Activated naive CD4-positive, alpha-beta T cell treated with anti-CD3 and anti-CD28 coated beads, Interleukin-2, amount 10 ng/mL, durations not matched to agents 7 days and 5 days (primary cell): Measurements from ENCODE around the gene KIF13A.

Source experiments
- CTCF ChIA-PET: fragments of 350-600 bp; sonication (Branson Sonifier 250); formaldehyde crosslinking; loops from one replicate; lab custom pipeline; 2021; ENCODE audit warnings: antibody characterized with exemption; lab: Charles Lee
- DNase-seq: peaks from one replicate; pipeline ENCODE4 v3.0.0-alpha.2; 2020
- H3K27ac Mint-ChIP-seq: one replicate; pipeline ENCODE4 v1.8.0; 2021; ENCODE audit warnings: mild to moderate bottlenecking, moderate library complexity, mixed read lengths
- H3K27me3 Mint-ChIP-seq: one replicate; pipeline ENCODE4 v1.8.0; 2021; ENCODE audit warnings: mild to moderate bottlenecking, mixed read lengths
- H3K36me3 Mint-ChIP-seq: one replicate; pipeline ENCODE4 v1.8.0; 2021; ENCODE audit warnings: mixed read lengths
- H3K4me1 Mint-ChIP-seq: one replicate; pipeline ENCODE4 v1.8.0; 2021; ENCODE audit warnings: mixed read lengths
- H3K4me3 Mint-ChIP-seq: one replicate; pipeline ENCODE4 v1.8.0; 2021; ENCODE audit warnings: mild to moderate bottlenecking, moderate library complexity, mixed read lengths
- H3K9me3 Mint-ChIP-seq: one replicate; pipeline ENCODE4 v1.8.0; 2021; ENCODE audit warnings: mixed read lengths

Gene KIF13A

GRCh38 chr6:17878734-17879133 is 108.7 kb downstream of the KIF13A start:
- Mint-ChIP-seq H3K36me3 (no peaks in the 10 kb centered on the region), H3K4me1 (no peaks in the 10 kb centered on the region), H3K27ac (no peak overlapping the region), H3K27me3 (peaks cover 10% of the 10 kb centered on the region), H3K4me3 (no peak overlapping the region), H3K9me3 (no peaks in the 10 kb centered on the region)
- no peak for DNase-seq
- CTCF ChIA-PET, result no interaction called here

- Mint-ChIP-seq H3K4me3 (no peak overlapping the region), H3K27me3 (peaks cover 6% of the 10 kb centered on the region), H3K9me3 (no peaks in the 10 kb centered on the region), H3K27ac (no peak overlapping the region), H3K4me1 (no peaks in the 10 kb centered on the region), H3K36me3 (no peaks in the 10 kb centered on the region)
- no peak for DNase-seq
- CTCF ChIA-PET, result no interaction called here
These were observed 109.5 kb downstream of the KIF13A start for GRCh38 chr6:17877895-17878440.

GRCh38 chr6:17877196-17877894 is 110.1 kb downstream of the KIF13A start:
- CTCF ChIA-PET, result no interaction called here
- Mint-ChIP-seq H3K4me3 (no peak overlapping the region), H3K9me3 (no peaks in the 10 kb centered on the region), H3K36me3 (no peaks in the 10 kb centered on the region), H3K27me3 (peaks cover 6% of the 10 kb centered on the region), H3K4me1 (no peaks in the 10 kb centered on the region), H3K27ac (no peak overlapping the region)
- no peak for DNase-seq

GRCh38 chr6:17874753-17875152 is 112.7 kb downstream of the KIF13A start:
- no peak for DNase-seq
- Mint-ChIP-seq H3K27me3 (peaks cover 5% of the 10 kb centered on the region), H3K4me3 (no peak overlapping the region), H3K36me3 (no peaks in the 10 kb centered on the region), H3K27ac (no peak overlapping the region), H3K9me3 (no peaks in the 10 kb centered on the region), H3K4me1 (no peaks in the 10 kb centered on the region)
- CTCF ChIA-PET, result no interaction called here

GRCh38 chr6:17872908-17873307 is 114.5 kb downstream of the KIF13A start:
- Mint-ChIP-seq H3K27me3 (peaks cover 11% of the 10 kb centered on the region), H3K9me3 (no peaks in the 10 kb centered on the region), H3K27ac (no peak overlapping the region), H3K36me3 (no peaks in the 10 kb centered on the region), H3K4me3 (no peak overlapping the region), H3K4me1 (no peaks in the 10 kb centered on the region)
- DNase-seq, result no peak
- CTCF ChIA-PET, result no interaction called here

GRCh38 chr6:17871836-17872235 is 115.6 kb downstream of the KIF13A start:
- no peaks in the 10 kb centered on the region for H3K9me3 Mint-ChIP-seq
- peaks cover 11% of the 10 kb centered on the region for H3K27me3 Mint-ChIP-seq
- no peak for DNase-seq
- CTCF ChIA-PET, result no interaction called here
- no peak overlapping the region for H3K27ac Mint-ChIP-seq
- no peaks in the 10 kb centered on the region for H3K36me3 Mint-ChIP-seq
- no peak overlapping the region for H3K4me3 Mint-ChIP-seq
- no peaks in the 10 kb centered on the region for H3K4me1 Mint-ChIP-seq

GRCh38 chr6:17871189-17871519 is 116.3 kb downstream of the KIF13A start:
- no peak for DNase-seq
- H3K4me3 Mint-ChIP-seq, result no peak overlapping the region
- no peak overlapping the region for H3K27ac Mint-ChIP-seq
- H3K9me3 Mint-ChIP-seq, result no peaks in the 10 kb centered on the region
- peaks cover 11% of the 10 kb centered on the region for H3K27me3 Mint-ChIP-seq
- CTCF ChIA-PET, result no interaction called here
- H3K4me1 Mint-ChIP-seq, result no peaks in the 10 kb centered on the region
- H3K36me3 Mint-ChIP-seq, result no peaks in the 10 kb centered on the region

- H3K9me3 Mint-ChIP-seq, result no peaks in the 10 kb centered on the region
- no peak for DNase-seq
- no peaks in the 10 kb centered on the region for H3K36me3 Mint-ChIP-seq
- H3K4me1 Mint-ChIP-seq, result no peaks in the 10 kb centered on the region
- H3K27ac Mint-ChIP-seq, result no peak overlapping the region
- CTCF ChIA-PET, result no interaction called here
- H3K4me3 Mint-ChIP-seq, result no peak overlapping the region
- H3K27me3 Mint-ChIP-seq, result peaks cover 13% of the 10 kb centered on the region
These were observed 116.9 kb downstream of the KIF13A start for GRCh38 chr6:17870300-17871188.

GRCh38 chr6:17869753-17870050 is 117.7 kb downstream of the KIF13A start:
- CTCF ChIA-PET, result no interaction called here

GRCh38 chr6:17869010-17869752 is 118.3 kb downstream of the KIF13A start:
- no peak for DNase-seq
- Mint-ChIP-seq H3K9me3 (no peaks in the 10 kb centered on the region), H3K27me3 (peaks cover 18% of the 10 kb centered on the region), H3K4me1 (no peaks in the 10 kb centered on the region), H3K4me3 (no peak overlapping the region), H3K27ac (no peak overlapping the region), H3K36me3 (no peaks in the 10 kb centered on the region)
- CTCF ChIA-PET, result no interaction called here

More at GRCh38 chr6:17869753-17870050, 117.7 kb downstream of the KIF13A start:
- H3K4me1 Mint-ChIP-seq, result no peaks in the 10 kb centered on the region
- no peaks in the 10 kb centered on the region for H3K9me3 Mint-ChIP-seq
- H3K4me3 Mint-ChIP-seq, result no peak overlapping the region
- H3K27ac Mint-ChIP-seq, result no peak overlapping the region
- no peaks in the 10 kb centered on the region for H3K36me3 Mint-ChIP-seq
- no peak for DNase-seq
- H3K27me3 Mint-ChIP-seq, result peaks cover 18% of the 10 kb centered on the region

- no peak overlapping the region for H3K4me3 Mint-ChIP-seq
- CTCF ChIA-PET, result no interaction called here
These were observed 119.6 kb downstream of the KIF13A start for GRCh38 chr6:17867880-17868279.

GRCh38 chr6:17866876-17867444 is 120.5 kb downstream of the KIF13A start:
- Mint-ChIP-seq H3K36me3 (no peaks in the 10 kb centered on the region), H3K4me1 (no peaks in the 10 kb centered on the region), H3K9me3 (no peaks in the 10 kb centered on the region), H3K4me3 (no peak overlapping the region), H3K27me3 (peaks cover 18% of the 10 kb centered on the region), H3K27ac (no peak overlapping the region)
- DNase-seq, result no peak
- CTCF ChIA-PET, result no interaction called here

More at GRCh38 chr6:17867880-17868279, 119.6 kb downstream of the KIF13A start:
- H3K27me3 Mint-ChIP-seq, result peaks cover 18% of the 10 kb centered on the region
- no peaks in the 10 kb centered on the region for H3K36me3 Mint-ChIP-seq
- no peak for DNase-seq
- H3K4me1 Mint-ChIP-seq, result no peaks in the 10 kb centered on the region
- H3K27ac Mint-ChIP-seq, result no peak overlapping the region
- no peaks in the 10 kb centered on the region for H3K9me3 Mint-ChIP-seq

GRCh38 chr6:17865798-17866725 is 121.4 kb downstream of the KIF13A start:
- Mint-ChIP-seq H3K27me3 (peaks cover 13% of the 10 kb centered on the region), H3K4me3 (no peak overlapping the region)

More at GRCh38 chr6:17865798-17866725, 121.4 kb downstream of the KIF13A start:
- H3K9me3 Mint-ChIP-seq, result no peaks in the 10 kb centered on the region
- no peak overlapping the region for H3K27ac Mint-ChIP-seq
- no peaks in the 10 kb centered on the region for H3K36me3 Mint-ChIP-seq
- no peaks in the 10 kb centered on the region for H3K4me1 Mint-ChIP-seq
- CTCF ChIA-PET, result no interaction called here
- no peak for DNase-seq
